ENCODE results near the gene ZBTB7B.

Gene ZBTB7B

GRCh38 chr1:155038602-155039307 is 36.2 kb downstream of the ZBTB7B start:
- no peak for TF ChIP-seq CTCF (IDR thresholded peaks at IDR 0.05; ENCODE audit: low read depth, low read length)
- no peak for DNase-seq (ENCODE audit: extremely low read depth, low read depth)

- DNase-seq (ENCODE audit: extremely low read depth, low read depth): no peak
- no peak for TF ChIP-seq CTCF (IDR thresholded peaks at IDR 0.05; ENCODE audit: low read depth, low read length)
Measured at GRCh38 chr1:155039308-155039669, 36.7 kb downstream of the ZBTB7B start.

- TF ChIP-seq CTCF (IDR thresholded peaks at IDR 0.05; ENCODE audit: low read depth, low read length): no peak
- no peak for DNase-seq (ENCODE audit: extremely low read depth, low read depth)
Measured at GRCh38 chr1:155040358-155041093, 37.9 kb downstream of the ZBTB7B start.

GRCh38 chr1:155042789-155043188 is 40.2 kb downstream of the ZBTB7B start:
- TF ChIP-seq CTCF (IDR thresholded peaks at IDR 0.05; ENCODE audit: low read depth, low read length): no peak
- no peak for DNase-seq (ENCODE audit: extremely low read depth, low read depth)

- TF ChIP-seq CTCF (IDR thresholded peaks at IDR 0.05; ENCODE audit: low read depth, low read length): no peak
Measured at GRCh38 chr1:155043301-155043702, 40.7 kb downstream of the ZBTB7B start.

GRCh38 chr1:155043793-155044192 is 41.2 kb downstream of the ZBTB7B start:
- no peak for DNase-seq (ENCODE audit: extremely low read depth, low read depth)
- no peak for TF ChIP-seq CTCF (IDR thresholded peaks at IDR 0.05; ENCODE audit: low read depth, low read length)

More at GRCh38 chr1:155043301-155043702, 40.7 kb downstream of the ZBTB7B start:
- DNase-seq (ENCODE audit: extremely low read depth, low read depth): no peak

GRCh38 chr1:155044365-155044764 is 41.8 kb downstream of the ZBTB7B start:
- TF ChIP-seq CTCF (IDR thresholded peaks at IDR 0.05; ENCODE audit: low read depth, low read length): no peak
- no peak for DNase-seq (ENCODE audit: extremely low read depth, low read depth)
